Ascending aorta (tissue), 2 donors: ENCODE measurements around the gene POC1B. TPM values are rescaled to one million over a fixed set of nuclear protein-coding genes. Genes with fewer than 3 reads are reported as not detected.
A peak's percentile ranks its signal among the peaks of the same experiment; 100 is the strongest.

ENCODE experiments used
- DNase-seq, 2 donors: peaks; one replicate each; pipeline ENCODE4 v3.0.0-alpha.2; 2019; ENCODE audit warnings: low spot score in 2 of 2
- H3K27ac ChIP-seq, 2 donors: fragments of 200-600 bp; sonication (generic); one replicate each; pipeline ENCODE4 v1.5.1; 2016 to 2017; ENCODE audit warnings: mild to moderate bottlenecking in 1 of 2
- H3K27me3 ChIP-seq: fragments of 200-600 bp; sonication (generic); one replicate; pipeline ENCODE4 v1.5.1; 2017
- H3K36me3 ChIP-seq, 2 donors: fragments of 200-600 bp; sonication (generic); one replicate each; pipeline ENCODE4 v1.5.1; 2016
- H3K4me1 ChIP-seq, 2 donors: fragments of 200-600 bp; sonication (generic); one replicate each; pipeline ENCODE4 v1.5.1; 2016 to 2017; ENCODE audit warnings: mild to moderate bottlenecking in 1 of 2
- H3K4me3 ChIP-seq, 2 donors: fragments of 200-600 bp; sonication (generic); one replicate each; pipeline ENCODE4 v1.5.1; 2016 to 2017; ENCODE audit warnings: mild to moderate bottlenecking in 1 of 2
- H3K9me3 ChIP-seq, 2 donors: fragments of 200-600 bp; sonication (generic); one replicate each; pipeline ENCODE4 v1.5.1; 2016
- CTCF ChIP-seq, 3 experiments: fragments of 200-600 bp in 2 of 3; fragments of 450-650 bp in 1 of 3; sonication (generic) in 2 of 3; IDR thresholded peaks; one replicate each; pipeline ENCODE4 v1.5.1; 2016 to 2019; ENCODE audit warnings: antibody characterized with exemption in 3 of 3, mild to moderate bottlenecking in 1 of 3, moderate library complexity in 1 of 3
- intact Hi-C: fragments of 100-400 bp; cut with DNase I; formaldehyde crosslinking; loops from one replicate; pipeline ENCODE4 v1.15.1; 2023
- total RNA-seq: library from RNA; depleted of rRNA; stranded (reverse); fragments of >200 nt; gene quantifications from one replicate; pipeline ENCODE4 v1.1.0, GENCODE V29; 2016

The POC1B gene
- total RNA-seq, 1 donor from 2014 or later: 15.8 TPM

DNA sequence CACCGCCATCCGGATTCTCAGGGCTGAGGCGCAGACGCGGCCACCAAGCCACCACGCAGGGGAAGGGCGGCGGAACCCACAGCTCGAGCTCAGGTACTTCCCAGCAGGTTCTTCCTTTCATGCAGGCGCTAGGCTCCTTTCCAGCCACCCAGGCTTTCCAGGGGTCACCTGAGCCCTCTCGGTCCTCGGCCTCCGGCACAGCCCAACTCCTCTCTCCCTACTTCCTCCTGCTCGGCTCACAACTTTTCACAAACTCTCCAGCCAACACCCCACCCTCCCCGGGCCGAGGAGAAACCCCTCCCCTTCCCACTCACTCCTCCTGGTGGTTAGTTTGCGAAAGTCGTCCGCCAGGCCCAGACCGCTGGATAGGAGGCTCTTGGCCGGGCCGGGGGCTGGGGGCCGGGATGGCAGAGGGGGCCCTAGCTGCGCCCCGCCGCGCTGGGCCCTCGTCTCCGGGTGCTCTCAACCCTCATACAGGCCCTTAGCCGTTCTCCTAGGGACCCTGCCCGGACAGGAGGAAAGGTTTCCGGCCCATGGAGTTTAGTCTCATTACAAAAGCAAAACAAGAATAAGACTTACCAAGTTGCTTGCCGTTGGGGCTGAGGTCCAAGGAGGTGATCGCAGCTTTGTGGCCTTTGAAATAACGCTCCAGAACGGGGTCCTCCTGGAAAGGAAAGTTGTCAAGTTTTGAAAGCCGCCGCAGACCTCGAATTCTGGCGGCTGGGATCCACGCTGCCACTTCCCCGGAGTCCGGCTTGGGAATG, 1.1 kb downstream of the POC1B start, which contains the start of gene GALNT4:
TSS of gene GALNT4 (minus strand) at position 256 of the 764 bp plus-strand sequence. CDS start at position 9, 247 bp downstream.
- H3K4me3 ChIP-seq: peak within 1 kb of the TSS; percentile 74 to 77
- H3K36me3 ChIP-seq: no peaks in the 10 kb centered on the region
- H3K4me1 ChIP-seq: peaks cover 2 to 20% of the 10 kb centered on the region in 2 donors
- DNase-seq: peak; percentile 61 to 94
- TF ChIP-seq CTCF (IDR thresholded peaks at IDR 0.05): peak; percentile 61 to 78 (median 74)
- H3K27ac ChIP-seq: peak within 1 kb of the TSS; percentile 92 to 93
- no peaks in the 10 kb centered on the region for H3K27me3 ChIP-seq
- intact Hi-C loops: loop anchor here (1.0 to 10.0 kb wide), 7 partner anchors 28 to 1382 kb away; partner anchors contain the start of genes ATP2B1, CEP290 and TMTC3
- H3K9me3 ChIP-seq: no peaks in the 10 kb centered on the region

DNA sequence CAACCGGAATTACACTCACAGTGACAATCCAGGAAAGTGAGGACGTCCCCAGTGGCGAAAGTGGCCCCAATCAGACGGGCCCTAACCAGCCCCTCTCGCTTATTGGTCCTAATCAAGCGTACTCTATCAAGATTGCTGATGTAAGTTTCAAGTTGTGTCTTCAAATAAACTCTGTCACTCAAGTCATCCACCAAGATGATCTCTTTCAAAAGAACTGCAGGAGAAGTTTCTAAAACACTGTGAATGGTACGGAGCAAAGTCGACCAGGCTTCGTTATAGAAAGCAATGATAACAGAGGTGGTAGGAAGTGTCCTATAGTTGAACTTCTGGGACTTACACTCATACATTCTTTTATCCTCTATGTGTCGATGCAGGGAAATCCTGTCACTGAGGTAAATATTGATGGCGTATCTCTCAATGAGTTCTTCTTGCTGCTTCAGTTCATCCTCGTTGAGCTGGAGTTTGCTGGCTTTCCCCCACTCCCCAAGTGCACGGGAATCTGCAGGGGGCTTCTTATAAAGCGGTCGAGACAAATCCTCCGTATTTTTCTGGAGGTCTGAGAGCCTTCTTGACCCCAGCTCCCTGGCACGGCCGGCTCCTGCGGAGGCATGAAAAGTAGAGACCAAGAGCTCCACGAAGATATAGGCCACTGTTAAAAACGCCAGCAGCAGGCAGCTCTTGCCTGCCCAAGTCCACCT, 1.9 kb downstream of the POC1B start:
- intact Hi-C loops: loop anchor here (1.0 to 10.0 kb wide), 6 partner anchors 27 to 505 kb away; partner anchors contain the start of gene ATP2B1
- Histone ChIP-seq H3K4me3 (peak overlapping the region; percentile 74 to 77), H3K27me3 (no peaks in the 10 kb centered on the region), H3K27ac (peak overlapping the region; percentile 92 to 93), H3K36me3 (no peaks in the 10 kb centered on the region), H3K4me1 (peaks cover 2 to 20% of the 10 kb centered on the region in 2 donors), H3K9me3 (no peaks in the 10 kb centered on the region)
- no peak for TF ChIP-seq CTCF (IDR thresholded peaks at IDR 0.05)
- DNase-seq: no peak

- Histone ChIP-seq H3K4me3 (peak overlapping the region; percentile 74 to 77), H3K36me3 (no peaks in the 10 kb centered on the region), H3K27ac (no peak overlapping the region), H3K27me3 (no peaks in the 10 kb centered on the region), H3K4me1 (peaks cover 2 to 20% of the 10 kb centered on the region in 2 donors), H3K9me3 (no peaks in the 10 kb centered on the region)
- intact Hi-C loops: loop anchor here (10.0 kb wide), 1 partner anchor 139 kb away; no protein-coding TSS in a partner anchor
- no peak for TF ChIP-seq CTCF (IDR thresholded peaks at IDR 0.05)
- DNase-seq: no peak
Measured at GRCh38 chr12:89523393-89523792, 2.5 kb downstream of the POC1B start.

GRCh38 chr12:89521364-89522223, 4.3 kb downstream of the POC1B start:
- H3K36me3 ChIP-seq: no peaks in the 10 kb centered on the region
- H3K4me1 ChIP-seq: peaks cover 2 to 20% of the 10 kb centered on the region in 2 donors
- no peak for DNase-seq
- no peak overlapping the region for H3K27ac ChIP-seq
- H3K9me3 ChIP-seq: no peaks in the 10 kb centered on the region
- intact Hi-C loops: loop anchor here (10.0 kb wide), 1 partner anchor 137 kb away; no protein-coding TSS in a partner anchor
- peak overlapping the region; percentile 7 to 13 for H3K4me3 ChIP-seq
- TF ChIP-seq CTCF (IDR thresholded peaks at IDR 0.05): no peak
- no peaks in the 10 kb centered on the region for H3K27me3 ChIP-seq

GRCh38 chr12:89517720-89518119, 8.1 kb downstream of the POC1B start:
- Histone ChIP-seq H3K36me3 (no peaks in the 10 kb centered on the region), H3K4me1 (peaks cover 2 to 13% of the 10 kb centered on the region in 2 donors)
- no peak for DNase-seq

More at GRCh38 chr12:89517720-89518119, 8.1 kb downstream of the POC1B start:
- intact Hi-C loops: no loop called here
- no peaks in the 10 kb centered on the region for H3K27me3 ChIP-seq
- no peaks in the 10 kb centered on the region for H3K9me3 ChIP-seq
- TF ChIP-seq CTCF (IDR thresholded peaks at IDR 0.05): no peak
- no peak overlapping the region for H3K27ac ChIP-seq
- no peak overlapping the region for H3K4me3 ChIP-seq
